Keratinocyte (primary cell): Measurements from ENCODE around the gene KIAA0586. TPM values are rescaled to one million over a fixed set of nuclear protein-coding genes. Genes with fewer than 3 reads are reported as not detected.

Source experiments
- DNase-seq: peaks from one replicate; pipeline ENCODE4 v3.0.0-alpha.2; 2011; ENCODE audit warnings: low read depth, missing footprints, low spot score
- FAIRE-seq: peaks from 2 replicates; lab custom pipeline; 2011; peaks lifted over from hg19 to GRCh38; lab: Jason Lieb, UNC
- H2AFZ ChIP-seq: 2 replicates; pipeline ENCODE4 v1.6.0; 2012; ENCODE audit warnings: low read length, control low read depth, inconsistent platforms; ENCODE audit not compliant: control insufficient read depth
- H3K27ac ChIP-seq: 2 replicates; pipeline ENCODE4 v1.5.1; 2011; ENCODE audit warnings: low read length; ENCODE audit not compliant: control insufficient read depth, insufficient read depth
- H3K27me3 ChIP-seq: 3 replicates; pipeline ENCODE4 v1.6.0; 2011; ENCODE audit warnings: low read length; ENCODE audit not compliant: control insufficient read depth, insufficient read depth; ENCODE audit errors: extremely low read depth
- H3K36me3 ChIP-seq, 2 experiments: 2 replicates in 1 of 2; 3 replicates in 1 of 2; pipeline ENCODE4 v1.5.1; 2011; ENCODE audit warnings: low read length in 2 of 2, mild to moderate bottlenecking in 1 of 2; ENCODE audit not compliant: control insufficient read depth in 2 of 2, insufficient read depth in 2 of 2; ENCODE audit errors: extremely low read depth in 1 of 2
- H3K4me1 ChIP-seq: 3 replicates; pipeline ENCODE4 v1.5.1; 2011; ENCODE audit warnings: low read length; ENCODE audit not compliant: control insufficient read depth, insufficient read depth; ENCODE audit errors: extremely low read depth
- H3K4me2 ChIP-seq: 3 replicates; pipeline ENCODE4 v1.6.0; 2011; ENCODE audit warnings: low read depth, low read length; ENCODE audit not compliant: control insufficient read depth, insufficient read depth; ENCODE audit errors: extremely low read depth
- H3K4me3 ChIP-seq, 3 experiments: fragments of 200-600 bp in 1 of 3; sonication (generic) in 1 of 3; 2 replicates in 2 of 3; 3 replicates in 1 of 3; pipeline ENCODE4 v1.5.1; 2011 to 2016; ENCODE audit warnings: low read length in 3 of 3, mild to moderate bottlenecking in 3 of 3, control low read depth in 2 of 3, inconsistent platforms in 1 of 3, low read depth in 1 of 3, mixed read lengths in 1 of 3, mixed run types in 1 of 3, moderate library complexity in 1 of 3; ENCODE audit not compliant: control insufficient read depth in 2 of 3, insufficient read depth in 2 of 3; ENCODE audit errors: extremely low read depth in 1 of 3
- H3K79me2 ChIP-seq: 2 replicates; pipeline ENCODE4 v1.6.0; 2012; ENCODE audit warnings: low read length; ENCODE audit not compliant: control insufficient read depth, insufficient read depth
- H3K9ac ChIP-seq: 3 replicates; pipeline ENCODE4 v1.6.0; 2011; ENCODE audit warnings: low read length; ENCODE audit not compliant: control insufficient read depth, insufficient read depth; ENCODE audit errors: extremely low read depth
- H3K9me1 ChIP-seq: 3 replicates; pipeline ENCODE4 v1.6.0; 2011; ENCODE audit warnings: low read length; ENCODE audit not compliant: control insufficient read depth, insufficient read depth; ENCODE audit errors: extremely low read depth
- H3K9me3 ChIP-seq: 2 replicates; pipeline ENCODE4 v1.5.1; 2012; ENCODE audit warnings: low read depth, low read length; ENCODE audit not compliant: control insufficient read depth
- H4K20me1 ChIP-seq: 3 replicates; pipeline ENCODE4 v1.6.0; 2011; ENCODE audit warnings: low read length; ENCODE audit not compliant: control insufficient read depth, insufficient read depth; ENCODE audit errors: extremely low read depth
- CTCF ChIP-seq, 3 experiments: IDR thresholded peaks in 1 of 3; conservative IDR thresholded peaks in 1 of 3; optimal IDR thresholded peaks in 1 of 3; 2 replicates in 2 of 3; 3 replicates in 1 of 3; pipeline versions ENCODE3 to v1.5.1; 2011; ENCODE audit warnings: low read length in 3 of 3, mild to moderate bottlenecking in 3 of 3, moderate library complexity in 2 of 3, control low read depth in 1 of 3, inconsistent platforms in 1 of 3; ENCODE audit not compliant: insufficient read depth in 2 of 3; ENCODE audit errors: extremely low read depth in 1 of 3
- EZH2 ChIP-seq: IDR thresholded peaks from one replicate; pipeline ENCODE4 v1.6.1; 2012; ENCODE audit warnings: inconsistent platforms, mild to moderate bottlenecking, low read length, moderate library complexity
- dilution Hi-C: fragments of 300-500 bp; cut with MboI; formaldehyde crosslinking; loops from one replicate; pipeline ENCODE4 v1.7.0; 2020; ENCODE audit warnings: low sequenced_read_pairs; ENCODE audit not compliant: extremely low pct_ligation_motif_present
- polyA plus RNA-seq, 5 experiments: library from polyadenylated mRNA; depleted of rRNA in 3 of 5; stranded (reverse) in 3 of 5; stranded (forward) in 1 of 5; unstranded in 1 of 5; fragments of >200 nt; gene quantifications; 1 replicate in 1 of 5; 2 replicates in 3 of 5; 3 replicates in 1 of 5; pipeline versions ENCODE4 v1.2.1 to v1.2.3, GENCODE V29; 2011 to 2012; ENCODE audit warnings: missing spikeins in 2 of 5, low read depth in 1 of 5, low replicate concordance in 1 of 5

The KIAA0586 gene
- polyA plus RNA-seq, 1 donor (not counting 4 experiments of a cell fraction or from before 2014, with no cell fraction given) = 12.4 TPM

DNA sequence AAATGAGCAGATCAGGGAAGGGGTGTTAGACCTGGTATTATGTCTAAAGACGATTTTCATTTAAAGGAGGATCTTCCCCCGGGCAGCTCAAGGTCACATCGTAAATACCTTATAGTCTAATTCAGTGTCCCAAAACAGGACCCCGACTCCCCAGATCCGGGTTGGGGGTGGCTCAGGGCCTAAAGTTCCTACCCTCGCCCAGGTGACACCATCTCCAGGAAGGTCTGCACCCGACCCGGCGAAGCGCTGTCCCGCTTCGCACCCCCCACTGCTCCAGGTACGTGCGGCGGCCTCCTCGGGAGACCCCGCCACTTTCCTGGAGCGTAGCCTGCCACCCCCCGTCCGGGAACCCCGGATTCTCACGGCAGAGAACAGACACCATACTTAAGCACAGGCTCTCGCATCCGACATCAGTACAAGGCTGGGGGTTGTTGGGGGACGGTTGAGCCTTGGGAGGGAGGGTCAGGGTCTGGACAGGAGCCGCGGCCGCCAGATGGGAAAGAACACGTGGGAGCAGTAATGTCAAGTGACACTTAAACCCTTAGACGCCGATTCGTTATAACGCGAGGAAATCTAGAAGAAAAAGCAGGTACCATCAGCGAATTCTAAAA is 744 bp upstream of the KIAA0586 start:
- no peak for TF ChIP-seq CTCF (optimal IDR thresholded peaks at IDR 0.05 in 1 of 3, IDR thresholded peaks at IDR 0.05 in 1 of 3, conservative IDR thresholded peaks at IDR 0.05 in 1 of 3; ENCODE audit: extremely low read depth in 1 of 3, insufficient read depth in 2 of 3, low read length in 3 of 3)
- TF ChIP-seq EZH2 = no peak
- dilution Hi-C loops = no loop called here
- H2AFZ ChIP-seq = peak overlapping the region; percentile 97
- peak overlapping the region; percentile 73 for H3K4me2 ChIP-seq
- FAIRE-seq (no peak), DNase-seq (no peak)
- H3K27ac ChIP-seq = peak overlapping the region; percentile 97
- no peaks in the 10 kb centered on the region for H3K27me3 ChIP-seq
- no peaks in the 10 kb centered on the region for H4K20me1 ChIP-seq
- no peaks in the 10 kb centered on the region for H3K9me3 ChIP-seq
- H3K79me2 ChIP-seq = peaks cover 45% of the 10 kb centered on the region
- peaks cover 0 to 3% of the 10 kb centered on the region in 2 experiments for H3K36me3 ChIP-seq
- no peaks in the 10 kb centered on the region for H3K9me1 ChIP-seq
- H3K4me1 ChIP-seq = peaks cover 22% of the 10 kb centered on the region
- H3K9ac ChIP-seq = peak overlapping the region; percentile 91
- H3K4me3 ChIP-seq = peak overlapping the region; percentile 71 to 96 (median 91)

GRCh38 chr14:58428118-58428683 is 682 bp downstream of the KIAA0586 start:
- TF ChIP-seq EZH2 = no peak
- no peak for TF ChIP-seq CTCF (optimal IDR thresholded peaks at IDR 0.05 in 1 of 3, IDR thresholded peaks at IDR 0.05 in 1 of 3, conservative IDR thresholded peaks at IDR 0.05 in 1 of 3; ENCODE audit: extremely low read depth in 1 of 3, insufficient read depth in 2 of 3, low read length in 3 of 3)
- Histone ChIP-seq H3K4me1 (peaks cover 22% of the 10 kb centered on the region), H3K4me2 (peak overlapping the region; percentile 73), H3K36me3 (no peaks in the 10 kb centered on the region), H3K27ac (peak overlapping the region; percentile 97), H3K9me3 (no peaks in the 10 kb centered on the region), H3K4me3 (peak overlapping the region; percentile 71 to 96 (median 91)), H3K9me1 (no peaks in the 10 kb centered on the region), H2AFZ (peak overlapping the region; percentile 78), H4K20me1 (no peaks in the 10 kb centered on the region), H3K79me2 (peaks cover 42% of the 10 kb centered on the region), H3K9ac (peak overlapping the region; percentile 91), H3K27me3 (no peaks in the 10 kb centered on the region)
- no peak for DNase-seq
- dilution Hi-C loops = no loop called here
- peak; percentile 43 for FAIRE-seq
